ENCODE measurements around the gene PLK5.

- TF ChIP-seq CTCF (IDR thresholded peaks at IDR 0.05) (no peak), POLR2A (IDR thresholded peaks at IDR 0.05) (no peak)
Observed at GRCh38 chr19:1553415-1553814, 29.5 kb downstream of the PLK5 start.
